Hepatocyte (in vitro differentiated cells): Measurements from ENCODE around the gene CSMD2. TPM values are rescaled to one million over a fixed set of nuclear protein-coding genes. Genes with fewer than 3 reads are reported as not detected.

Experiments used
- DNase-seq: peaks from one replicate; pipeline ENCODE4 v3.0.0-alpha.2; 2016; ENCODE audit warnings: low spot score
- H2AFZ ChIP-seq: fragments of 200-600 bp; sonication (generic); 2 replicates; pipeline ENCODE4 v1.6.0; 2016; ENCODE audit warnings: antibody characterized with exemption, mild to moderate bottlenecking
- H3K27ac ChIP-seq: fragments of 200-600 bp; sonication (generic); 2 replicates; pipeline ENCODE4 v1.5.1; 2016; ENCODE audit warnings: mild to moderate bottlenecking
- H3K27me3 ChIP-seq: fragments of 200-600 bp; sonication (generic); 2 replicates; pipeline ENCODE4 v1.6.1; 2016
- H3K36me3 ChIP-seq: fragments of 200-600 bp; sonication (generic); replicated peaks from 2 replicates; pipeline ENCODE4 v1.5.1; 2016; ENCODE audit warnings: low read depth; ENCODE audit not compliant: insufficient read depth
- H3K4me1 ChIP-seq: fragments of 200-600 bp; sonication (generic); 2 replicates; pipeline ENCODE4 v1.5.1; 2016; ENCODE audit warnings: mild to moderate bottlenecking, moderate library complexity; ENCODE audit not compliant: insufficient read depth
- H3K4me2 ChIP-seq: fragments of 200-600 bp; sonication (generic); 2 replicates; pipeline ENCODE4 v1.6.0; 2016
- H3K4me3 ChIP-seq: fragments of 200-600 bp; sonication (generic); 2 replicates; pipeline ENCODE4 v1.5.1; 2016; ENCODE audit warnings: mild to moderate bottlenecking
- H3K79me2 ChIP-seq: fragments of 200-600 bp; sonication (generic); 2 replicates; pipeline ENCODE4 v1.6.0; 2017; ENCODE audit warnings: mild to moderate bottlenecking
- H3K9me2 ChIP-seq: fragments of 200-600 bp; sonication (generic); replicated peaks from 2 replicates; pipeline ENCODE4 v1.6.0; 2017; ENCODE audit warnings: mild to moderate bottlenecking; ENCODE audit not compliant: insufficient read depth
- H3K9me3 ChIP-seq: fragments of 200-600 bp; sonication (generic); 2 replicates; pipeline ENCODE4 v1.5.1; 2016; ENCODE audit warnings: low read depth, mild to moderate bottlenecking
- H4K20me1 ChIP-seq: fragments of 200-600 bp; sonication (generic); 2 replicates; pipeline ENCODE4 v1.6.0; 2016; ENCODE audit warnings: mild to moderate bottlenecking; ENCODE audit not compliant: insufficient read depth, poor library complexity, severe bottlenecking
- EZH2 ChIP-seq: fragments of 200-600 bp; sonication (generic); IDR thresholded peaks from 2 replicates; pipeline ENCODE4 v1.6.1; 2016; ENCODE audit warnings: antibody characterized with exemption, mild to moderate bottlenecking, borderline replicate concordance
- EZH2phosphoT487 ChIP-seq: fragments of 200-600 bp; sonication (generic); IDR thresholded peaks from one replicate; pipeline ENCODE4 v1.6.1; 2018; ENCODE audit warnings: antibody characterized with exemption, mild to moderate bottlenecking, low read depth, moderate library complexity; ENCODE audit not compliant: unreplicated experiment, severe bottlenecking
- WGBS: methylation state at CpG from one replicate; pipeline ENCODE4 v1.1.6; 2016; ENCODE audit warnings: low lambda C conversion rate; ENCODE audit errors: missing lambda C conversion rate; 5-methylcytosine and 5-hydroxymethylcytosine counted together
- polyA plus RNA-seq: library from polyadenylated mRNA; unstranded; fragments of >200 nt; fragmentation: Nextera tagmentation; extraction: Ambion mirVana; gene quantifications from 2 replicates; pipeline ENCODE4 v1.2.1, GENCODE V29; 2016
- total RNA-seq: library from RNA; depleted of rRNA; stranded (reverse); fragments of >200 nt; gene quantifications from 2 replicates; pipeline ENCODE4 v1.2.3, GENCODE V29; 2014
- TF ChIP-seq, protein P1 (sequence below): fragments of 200-600 bp; sonication (generic); IDR thresholded peaks from 2 replicates; pipeline ENCODE4 v1.5.1; 2016; ENCODE audit warnings: antibody characterized with exemption, mild to moderate bottlenecking; ENCODE audit not compliant: poor library complexity

The CSMD2 gene
- total and polyA plus RNA-seq, 2 experiments from 2014 or later = 0.10 to 0.37 TPM

DNA sequence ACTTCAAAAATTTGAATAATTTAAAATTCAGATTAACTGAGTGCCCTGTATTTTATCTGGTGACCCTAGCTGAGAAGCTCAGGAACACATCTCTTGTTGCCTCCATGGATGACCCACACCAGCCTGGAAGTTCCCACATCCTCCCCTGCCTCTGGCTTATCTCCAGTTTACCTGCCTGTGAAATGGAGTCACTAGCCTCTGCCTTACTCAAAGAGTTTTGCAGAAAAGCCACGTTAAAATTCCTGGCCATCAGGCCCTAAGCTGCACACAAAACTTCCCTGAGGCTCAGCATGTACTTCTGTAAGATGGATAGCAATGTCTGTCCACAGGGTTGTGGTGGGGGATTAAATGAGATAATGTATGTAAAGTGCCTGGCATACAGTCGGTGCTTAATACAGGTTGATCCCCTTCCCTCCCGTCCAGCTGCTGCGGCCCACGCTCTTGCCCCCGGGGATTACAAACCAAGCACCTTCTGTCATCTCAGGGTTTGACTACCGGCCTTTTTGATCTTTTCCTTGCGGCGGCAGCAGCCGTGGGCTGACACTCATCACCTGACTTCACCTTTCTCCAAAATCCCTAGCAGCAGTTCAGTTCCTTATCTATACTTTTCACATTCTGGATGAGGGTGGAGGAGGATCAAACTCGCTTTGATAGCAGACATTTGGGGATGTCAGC lies 136.5 kb downstream of the CSMD2 start:
- no peak overlapping the region for H3K4me2 ChIP-seq
- no peaks in the 10 kb centered on the region for H3K27me3 ChIP-seq
- no peaks in the 10 kb centered on the region for H3K79me2 ChIP-seq
- H3K4me3 ChIP-seq = no peak overlapping the region
- H3K4me1 ChIP-seq = no peaks in the 10 kb centered on the region
- no peak overlapping the region for H3K27ac ChIP-seq
- H3K36me3 ChIP-seq = no peaks in the 10 kb centered on the region
- no peak for DNase-seq
- no peaks in the 10 kb centered on the region for H3K9me2 ChIP-seq
- no peak overlapping the region for H2AFZ ChIP-seq
- no peaks in the 10 kb centered on the region for H3K9me3 ChIP-seq
- 81% methylated on average over 11 of the region's 11 CpGs for WGBS
- TF ChIP-seq EZH2phosphoT487 = no peak
- no peak for TF ChIP-seq EZH2
- TF ChIP-seq, protein P1, sequence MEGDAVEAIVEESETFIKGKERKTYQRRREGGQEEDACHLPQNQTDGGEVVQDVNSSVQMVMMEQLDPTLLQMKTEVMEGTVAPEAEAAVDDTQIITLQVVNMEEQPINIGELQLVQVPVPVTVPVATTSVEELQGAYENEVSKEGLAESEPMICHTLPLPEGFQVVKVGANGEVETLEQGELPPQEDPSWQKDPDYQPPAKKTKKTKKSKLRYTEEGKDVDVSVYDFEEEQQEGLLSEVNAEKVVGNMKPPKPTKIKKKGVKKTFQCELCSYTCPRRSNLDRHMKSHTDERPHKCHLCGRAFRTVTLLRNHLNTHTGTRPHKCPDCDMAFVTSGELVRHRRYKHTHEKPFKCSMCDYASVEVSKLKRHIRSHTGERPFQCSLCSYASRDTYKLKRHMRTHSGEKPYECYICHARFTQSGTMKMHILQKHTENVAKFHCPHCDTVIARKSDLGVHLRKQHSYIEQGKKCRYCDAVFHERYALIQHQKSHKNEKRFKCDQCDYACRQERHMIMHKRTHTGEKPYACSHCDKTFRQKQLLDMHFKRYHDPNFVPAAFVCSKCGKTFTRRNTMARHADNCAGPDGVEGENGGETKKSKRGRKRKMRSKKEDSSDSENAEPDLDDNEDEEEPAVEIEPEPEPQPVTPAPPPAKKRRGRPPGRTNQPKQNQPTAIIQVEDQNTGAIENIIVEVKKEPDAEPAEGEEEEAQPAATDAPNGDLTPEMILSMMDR = no peak
- no peaks in the 10 kb centered on the region for H4K20me1 ChIP-seq

DNA sequence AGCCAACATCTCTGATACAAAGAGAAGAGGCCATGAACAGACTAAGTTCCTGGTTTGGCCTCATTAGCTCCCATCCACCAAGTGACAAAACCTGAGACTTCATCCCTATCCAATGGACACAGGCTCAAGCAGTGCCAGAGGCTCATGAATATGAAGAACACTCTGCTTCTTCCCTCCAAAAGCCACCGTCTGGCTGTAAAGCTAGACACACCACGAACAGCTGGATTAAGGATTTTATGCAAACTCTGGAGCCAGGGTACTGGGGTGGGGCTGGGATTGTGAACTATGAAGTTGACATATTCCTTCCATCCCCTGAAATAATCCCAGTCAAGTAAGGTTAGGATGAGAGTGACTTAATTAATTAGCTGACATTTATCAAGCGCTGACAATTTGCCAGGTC lies 139.4 kb downstream of the CSMD2 start:
- no peaks in the 10 kb centered on the region for H3K27me3 ChIP-seq
- H3K27ac ChIP-seq = no peak overlapping the region
- H3K36me3 ChIP-seq = no peaks in the 10 kb centered on the region
- no peaks in the 10 kb centered on the region for H3K4me1 ChIP-seq
- H3K4me2 ChIP-seq = no peak overlapping the region
- WGBS = 77% methylated on average over 3 of the region's 3 CpGs
- H4K20me1 ChIP-seq = no peaks in the 10 kb centered on the region
- no peak overlapping the region for H3K4me3 ChIP-seq
- no peaks in the 10 kb centered on the region for H3K79me2 ChIP-seq
- no peaks in the 10 kb centered on the region for H3K9me3 ChIP-seq
- no peak overlapping the region for H2AFZ ChIP-seq
- H3K9me2 ChIP-seq = no peaks in the 10 kb centered on the region
- DNase-seq = no peak
- TF ChIP-seq EZH2 (no peak), EZH2phosphoT487 (no peak)
- TF ChIP-seq, protein P1 = no peak

DNA sequence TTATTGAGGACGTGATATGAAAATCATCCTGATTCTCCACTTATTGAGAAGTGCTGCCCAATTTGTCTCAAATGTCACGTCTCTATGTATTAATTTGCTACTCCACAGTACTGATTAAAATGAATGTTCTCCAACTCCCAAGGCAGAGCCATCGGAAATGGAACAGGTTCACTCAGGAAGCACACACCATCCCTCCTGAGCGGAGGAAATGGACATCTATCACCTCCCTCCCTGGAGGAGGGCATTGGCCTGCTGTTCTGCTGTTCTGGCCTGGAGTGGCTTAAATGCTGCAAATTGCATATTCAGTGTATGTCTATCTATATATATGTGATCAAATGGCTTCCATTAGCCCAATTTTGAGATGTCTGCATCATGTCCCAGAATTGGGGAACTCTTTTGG lies 140.5 kb downstream of the CSMD2 start:
- Histone ChIP-seq H4K20me1 (no peaks in the 10 kb centered on the region), H3K27ac (no peak overlapping the region), H3K9me3 (no peaks in the 10 kb centered on the region), H3K4me2 (no peak overlapping the region), H3K4me1 (peaks cover 8% of the 10 kb centered on the region), H3K79me2 (no peaks in the 10 kb centered on the region), H3K4me3 (no peak overlapping the region), H2AFZ (no peak overlapping the region), H3K9me2 (no peaks in the 10 kb centered on the region), H3K27me3 (no peaks in the 10 kb centered on the region), H3K36me3 (no peaks in the 10 kb centered on the region)
- TF ChIP-seq EZH2 (no peak), EZH2phosphoT487 (no peak)
- TF ChIP-seq, protein P1 = no peak
- WGBS = 87% methylated on average over 4 of the region's 4 CpGs
- no peak for DNase-seq
